NCI-H187 treated with DMSO at 0.1 percent for 48 hours (cell line): ENCODE measurements around the gene RAD51B.
"Not testable (repeated sequence)": the region's sequence is repeated elsewhere in the genome, so short reads cannot be mapped to it uniquely, and the experiment has no call there.

Source experiments
- DNase-seq: peaks from one replicate; lab custom pipeline; 2025; lab: John Stamatoyannopoulos, UW

RAD51B gene

DNA sequence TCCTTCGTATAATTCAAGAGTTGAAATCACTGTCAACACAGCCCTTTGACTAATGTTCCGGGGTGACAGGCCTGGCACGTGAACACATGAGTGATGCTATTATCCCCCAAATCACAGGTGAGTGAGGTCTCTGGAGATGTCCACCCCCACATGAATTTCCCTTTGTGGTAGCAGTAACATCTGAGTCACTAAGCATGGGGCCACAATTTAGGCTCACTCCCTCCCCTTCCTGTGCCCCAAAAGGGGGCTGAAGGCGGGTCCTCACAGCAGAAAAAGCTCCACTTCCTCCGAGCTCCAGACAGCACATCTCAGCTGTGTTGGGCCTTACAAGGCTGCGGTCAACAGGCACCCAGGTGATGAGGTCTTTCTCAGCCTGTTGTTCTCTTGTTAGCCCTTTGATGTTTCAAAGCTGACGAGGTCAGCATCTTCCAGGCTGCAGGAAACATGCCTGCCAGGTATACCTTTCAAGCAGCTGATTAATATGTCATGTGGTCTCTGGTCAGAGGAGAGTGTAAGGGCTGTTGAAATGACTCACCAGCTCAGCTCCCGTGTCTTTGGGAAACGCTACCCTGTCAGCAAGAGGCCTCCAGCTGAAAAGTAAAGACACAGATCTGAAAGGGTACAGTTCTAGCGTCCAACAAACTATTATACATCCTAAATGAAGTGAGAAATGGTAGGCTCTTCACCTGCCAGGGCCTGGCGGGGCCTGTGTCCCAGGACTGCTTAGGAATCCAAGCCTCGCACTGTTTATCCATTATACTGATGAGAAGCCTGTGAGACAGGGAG, 866.0 kb downstream of the RAD51B start:
- no peak for DNase-seq

DNA sequence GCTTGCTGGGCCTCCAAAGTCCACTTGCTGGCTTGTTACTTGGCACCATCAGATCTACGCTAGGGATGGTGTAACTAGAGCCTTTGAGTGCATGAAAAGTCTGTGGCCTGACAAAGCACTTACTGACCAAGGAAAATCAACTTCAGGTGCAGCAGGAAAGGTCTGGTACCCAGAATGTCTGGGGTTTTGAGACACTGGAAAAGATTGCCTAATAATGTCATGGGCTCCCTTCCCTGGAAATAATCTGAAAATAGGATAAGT, 866.6 kb downstream of the RAD51B start:
- DNase-seq = no peak

DNA sequence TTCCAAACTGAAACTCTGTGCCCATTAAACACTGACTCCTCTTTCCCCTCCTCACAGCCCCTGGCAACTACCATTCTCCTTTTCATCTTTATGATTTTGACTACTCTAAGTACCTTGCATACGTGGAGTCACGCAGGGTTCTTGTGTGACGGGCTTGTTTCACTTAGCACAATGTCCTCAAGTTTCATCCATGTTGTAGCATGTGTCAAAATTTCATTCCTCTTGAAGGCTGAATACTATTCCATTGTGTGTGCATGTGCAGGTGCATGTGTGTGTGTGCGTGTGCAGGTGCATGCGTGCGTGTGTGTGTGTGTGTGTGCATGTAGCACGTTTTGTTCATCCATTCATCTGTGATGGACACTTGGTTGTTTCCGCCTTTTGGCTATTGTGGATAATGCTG, 867.1 kb downstream of the RAD51B start:
- DNase-seq = no peak

DNA sequence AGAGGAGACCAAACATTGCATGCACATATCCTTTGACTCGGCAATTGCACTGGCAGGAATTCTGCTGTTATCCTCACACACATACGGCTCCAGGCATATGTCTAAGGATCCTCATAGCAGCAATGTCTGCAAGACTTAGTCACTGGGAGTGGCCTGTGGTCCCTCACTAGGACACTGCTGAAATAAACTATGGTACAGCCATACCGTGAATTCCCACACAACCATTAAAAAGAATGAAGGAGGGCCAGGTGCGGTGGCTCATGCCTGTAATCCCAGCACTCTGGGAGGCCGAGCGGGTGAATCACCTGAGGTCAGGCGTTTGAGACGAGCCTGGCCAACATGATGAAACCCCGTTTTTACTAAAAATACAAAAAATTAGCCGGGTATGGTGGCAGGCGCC, 868.2 kb downstream of the RAD51B start:
- no peak for DNase-seq

DNA sequence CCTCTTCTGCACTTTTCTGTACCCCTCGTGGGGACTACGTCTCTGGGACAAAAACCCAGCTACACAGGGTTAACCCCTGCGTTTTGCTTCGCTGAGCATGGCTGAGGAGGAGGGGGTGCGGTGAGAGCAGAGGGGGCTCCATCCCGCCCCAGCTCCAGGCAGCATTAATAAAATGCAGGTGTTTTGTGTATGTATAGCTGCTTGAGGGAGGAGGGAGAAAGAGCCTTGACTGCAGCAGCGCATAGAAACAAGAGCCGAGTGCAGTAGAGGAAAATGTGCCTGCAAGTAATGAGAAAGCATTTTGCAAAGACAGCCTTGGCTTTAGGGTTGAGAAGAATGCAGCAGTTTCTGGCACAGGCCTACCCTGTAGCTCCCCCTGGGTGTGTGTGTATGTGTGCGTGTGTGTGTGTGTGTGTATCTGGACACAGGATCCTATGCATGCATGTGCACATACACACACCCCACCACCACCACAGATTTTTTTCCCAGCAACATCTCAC, 869.3 kb downstream of the RAD51B start:
- DNase-seq = no peak

DNA sequence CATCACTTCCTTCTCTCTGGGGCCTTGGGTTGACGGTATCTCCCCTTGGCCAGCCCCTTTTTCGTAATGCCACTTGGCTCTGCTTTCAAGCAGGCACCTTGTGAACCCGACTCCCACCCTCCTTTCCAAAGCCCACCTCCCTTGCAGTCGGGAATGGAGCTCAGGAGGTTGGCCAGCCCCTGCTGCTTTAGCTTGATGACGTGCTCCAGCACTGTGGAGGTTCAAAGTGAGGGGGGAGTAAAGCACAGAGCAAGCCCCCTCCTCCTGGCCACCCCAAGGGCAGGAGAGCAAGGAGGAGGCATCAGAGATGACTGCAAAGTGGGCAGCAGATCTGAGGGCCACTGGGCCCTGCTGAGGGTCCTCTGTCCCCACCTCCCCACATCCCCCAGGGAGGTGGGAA, 869.9 kb downstream of the RAD51B start:
- DNase-seq = no peak

DNA sequence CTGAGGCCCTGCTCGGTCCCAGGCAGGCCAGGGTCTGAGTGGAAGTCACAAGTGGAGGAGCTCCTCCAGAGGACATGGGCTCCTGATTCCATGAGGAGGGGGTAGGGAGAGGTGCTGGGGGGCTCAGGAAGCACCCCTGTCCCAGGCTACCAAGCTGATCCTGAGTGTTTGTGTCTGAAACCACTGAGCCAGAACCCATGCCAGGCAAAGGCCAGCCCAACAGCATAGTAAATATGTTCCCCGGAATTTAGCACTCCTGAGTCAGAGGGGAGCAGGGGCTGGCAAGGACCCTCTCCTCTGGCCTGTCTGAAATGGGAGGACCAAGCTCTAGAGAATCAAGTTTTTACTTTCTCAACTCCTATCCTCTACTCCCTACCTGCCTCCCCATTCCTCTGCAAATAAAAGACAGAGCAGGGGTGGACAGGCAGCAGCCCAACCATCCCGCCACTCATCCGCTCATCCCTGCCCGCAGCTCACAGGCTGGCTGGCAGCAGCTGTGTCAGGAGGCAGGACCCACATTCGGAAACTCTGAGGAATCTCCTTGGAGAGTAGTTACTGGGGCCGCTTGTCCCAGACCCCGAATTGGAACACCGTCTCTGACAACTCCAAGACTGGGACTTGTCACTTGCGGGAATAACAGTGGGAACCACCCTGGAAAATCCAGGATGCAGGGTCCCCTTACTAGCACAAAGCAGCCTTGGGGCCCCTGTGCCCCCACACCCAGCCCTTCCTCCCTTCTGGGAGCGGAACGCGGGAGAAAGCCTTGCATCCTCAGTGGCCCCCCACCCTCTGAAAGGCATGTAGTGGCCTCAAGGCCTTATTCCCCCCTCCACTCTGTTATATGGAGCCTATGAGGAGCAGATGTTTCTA, 870.7 kb downstream of the RAD51B start:
- no peak for DNase-seq

DNA sequence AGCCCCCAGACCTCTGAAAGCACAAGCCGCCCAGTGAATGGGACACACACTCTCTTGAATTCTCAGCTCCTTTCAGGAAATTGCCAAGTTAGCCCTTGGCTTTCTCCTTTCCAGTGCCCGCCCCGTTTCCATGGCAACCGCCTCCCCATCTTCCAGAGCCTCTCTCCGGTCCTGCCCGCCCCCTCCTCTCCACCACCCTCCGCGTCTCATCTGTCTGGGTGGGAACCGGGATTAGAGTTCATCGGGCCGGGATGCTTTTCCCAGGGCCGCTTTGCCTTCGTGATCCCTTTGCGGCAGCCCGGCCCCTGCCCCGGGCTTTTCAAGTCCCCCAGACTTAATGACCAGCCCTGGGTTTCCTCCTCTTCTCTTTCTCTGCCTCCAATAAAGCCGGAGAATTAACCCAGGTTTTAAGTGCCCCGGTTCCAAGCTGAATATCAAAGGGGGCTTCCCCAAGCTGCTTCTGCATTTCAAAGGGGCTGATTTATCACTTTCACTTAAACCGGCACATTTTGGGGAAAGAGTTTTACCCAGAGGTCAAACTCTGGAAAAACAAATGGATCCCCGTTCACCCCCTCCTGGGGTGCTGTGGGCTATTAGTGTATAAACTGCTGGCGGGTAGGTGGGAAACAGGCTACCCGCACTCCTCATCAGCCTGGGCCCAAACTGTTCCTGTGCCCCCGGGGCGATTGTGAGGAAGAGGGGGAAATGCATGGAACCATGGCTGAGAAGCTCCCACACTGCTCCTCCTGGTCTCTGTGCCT, 871.6 kb downstream of the RAD51B start:
- DNase-seq = no peak

DNA sequence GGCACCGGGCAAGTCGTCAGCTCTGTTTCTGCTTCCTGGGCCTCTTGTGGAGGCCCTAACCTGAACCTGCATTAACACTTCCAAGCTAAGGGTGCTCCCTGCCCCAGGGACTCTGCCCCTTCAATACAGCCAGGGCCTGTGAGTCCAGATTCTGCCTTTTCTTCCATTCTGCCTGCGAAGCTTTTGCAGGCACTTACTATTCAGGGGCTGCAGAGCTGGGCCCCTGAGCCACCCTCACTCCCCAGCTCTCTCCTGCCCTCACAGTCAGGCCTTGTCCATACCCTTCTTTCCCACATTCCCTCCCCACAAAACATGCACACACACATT, 872.2 kb downstream of the RAD51B start:
- DNase-seq = no peak

DNA sequence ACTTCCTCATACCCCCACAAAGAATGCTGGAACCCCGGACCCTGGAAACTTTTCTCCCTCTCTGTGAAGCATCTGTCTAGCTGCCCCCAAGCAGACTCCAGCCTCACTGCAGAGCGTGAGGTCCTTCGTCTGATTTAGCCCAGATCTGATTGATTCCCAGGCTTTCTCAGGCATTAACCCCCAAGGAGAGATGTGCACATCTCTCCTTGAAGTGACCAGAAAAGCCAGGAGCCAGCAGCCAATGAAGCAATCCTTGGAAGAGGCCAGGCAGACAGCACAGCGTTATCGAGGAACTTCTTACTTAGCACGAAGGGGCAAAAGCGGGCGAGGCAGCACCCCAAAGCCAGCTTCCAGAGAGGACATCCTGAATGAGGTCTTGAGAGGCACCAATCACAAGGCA, 872.6 kb downstream of the RAD51B start:
- no peak for DNase-seq

DNA sequence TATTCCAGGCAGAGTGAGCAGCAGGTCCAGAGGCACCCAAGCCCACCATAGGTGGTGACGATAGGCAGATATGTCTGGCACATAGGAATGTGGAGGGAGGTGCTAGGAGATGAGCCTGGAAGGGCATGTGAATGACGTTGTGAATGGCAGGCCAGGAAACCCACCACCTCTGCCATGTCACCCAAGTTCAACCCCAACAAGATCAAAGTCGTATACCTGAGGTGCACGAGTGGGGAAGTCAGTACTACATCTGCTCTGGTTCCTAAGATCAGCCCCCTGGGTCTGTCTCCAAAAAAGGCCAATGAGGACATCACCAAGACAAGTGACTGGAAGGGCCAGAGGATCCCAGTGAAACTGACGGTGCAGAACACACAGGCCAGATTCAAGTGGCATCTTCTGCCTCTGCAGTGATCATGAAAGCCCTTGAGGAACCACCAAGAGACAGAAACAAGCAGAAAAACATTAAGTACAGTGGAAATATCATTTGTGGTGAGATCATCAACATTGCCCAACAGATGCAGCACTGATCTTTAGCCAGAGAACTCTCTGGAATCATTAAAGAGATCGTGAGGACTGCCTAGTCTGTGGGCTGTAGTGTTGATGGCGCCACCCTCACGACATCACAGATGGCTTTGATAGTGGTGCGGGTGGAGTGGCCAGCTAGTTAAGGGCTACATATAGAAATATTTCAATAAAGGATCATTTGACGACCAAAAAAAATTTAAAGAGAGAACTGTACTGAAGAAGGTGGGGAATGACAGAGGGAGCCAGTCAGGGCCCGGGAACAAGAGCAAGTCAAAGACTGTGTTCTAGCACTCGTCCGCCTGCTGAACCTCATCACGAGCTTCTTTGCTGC, 873.6 kb downstream of the RAD51B start:
- no peak for DNase-seq

DNA sequence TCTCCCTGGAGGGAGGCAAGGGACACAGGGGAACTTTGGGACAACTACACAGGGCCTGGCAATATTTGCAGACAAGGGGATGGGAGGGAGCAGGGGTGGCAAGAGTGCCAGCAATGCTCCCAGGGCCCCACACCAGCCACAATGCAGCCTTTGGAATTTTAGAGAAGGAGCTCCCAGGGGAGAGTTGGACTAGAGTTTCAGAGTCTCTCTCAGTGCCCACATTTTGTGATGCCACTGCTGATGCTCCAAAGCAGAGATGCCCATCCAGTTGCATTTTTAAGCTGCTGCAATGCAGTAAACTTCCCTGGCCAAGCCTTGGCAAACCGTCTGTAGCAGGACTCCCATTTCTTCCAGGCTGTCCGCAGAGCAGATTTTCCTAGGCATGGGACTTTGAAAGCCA, 874.3 kb downstream of the RAD51B start:
- DNase-seq = no peak

DNA sequence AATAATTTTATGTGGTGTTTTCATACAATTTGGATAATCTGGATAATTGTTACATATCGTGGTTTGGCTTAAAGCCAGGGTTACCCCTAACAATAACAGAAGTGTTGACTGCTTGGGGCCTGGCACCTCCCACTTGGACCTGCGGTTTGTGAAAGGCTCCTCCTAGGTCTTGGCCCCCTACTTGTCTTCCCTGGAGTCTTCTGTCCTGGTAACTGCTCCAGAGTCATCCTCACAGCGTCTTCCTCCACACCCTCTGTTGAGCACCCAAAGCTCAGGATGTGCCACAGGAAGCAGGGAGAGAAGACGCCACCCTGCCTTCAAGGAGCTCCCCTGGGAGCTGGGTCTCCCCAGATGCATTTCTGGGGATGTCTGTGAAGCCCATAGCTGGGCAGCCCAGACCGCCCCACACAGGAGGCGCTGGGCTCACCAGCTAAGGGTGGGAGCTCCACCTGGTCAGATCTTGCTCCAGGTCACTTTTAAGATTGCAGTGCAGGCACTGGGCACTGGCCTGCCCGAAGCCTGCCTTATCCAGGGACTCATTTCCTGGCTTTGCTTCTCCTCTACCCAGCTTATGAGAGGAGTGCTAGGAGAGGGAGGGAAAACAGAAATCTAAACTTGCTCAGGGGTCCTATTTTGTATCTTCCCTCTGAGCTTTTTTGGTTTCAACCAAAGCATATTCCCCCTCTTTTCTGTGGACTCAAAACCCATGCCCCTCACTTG, 875.1 kb downstream of the RAD51B start:
- no peak for DNase-seq

DNA sequence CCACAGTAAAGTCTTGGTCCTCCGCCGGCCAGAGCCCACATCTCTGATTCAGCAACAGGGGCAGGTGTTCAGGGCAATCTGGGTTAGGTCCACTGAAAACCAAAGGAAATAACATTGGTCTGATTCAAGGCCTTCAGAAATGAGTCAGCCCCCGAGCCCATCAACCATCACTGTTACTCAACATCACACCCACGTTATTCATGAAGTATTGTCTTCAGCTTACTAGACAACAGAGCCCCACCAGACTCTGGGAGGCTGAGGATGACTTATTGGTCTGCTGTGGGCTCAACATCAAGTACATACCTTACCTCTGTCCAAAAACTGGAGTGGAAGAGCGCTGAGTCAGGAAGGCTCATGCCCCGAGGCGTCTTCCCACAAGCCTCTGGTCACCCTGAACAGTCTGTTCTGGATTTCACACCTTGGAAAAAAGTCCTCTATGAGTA, 875.8 kb downstream of the RAD51B start:
- DNase-seq = no peak

DNA sequence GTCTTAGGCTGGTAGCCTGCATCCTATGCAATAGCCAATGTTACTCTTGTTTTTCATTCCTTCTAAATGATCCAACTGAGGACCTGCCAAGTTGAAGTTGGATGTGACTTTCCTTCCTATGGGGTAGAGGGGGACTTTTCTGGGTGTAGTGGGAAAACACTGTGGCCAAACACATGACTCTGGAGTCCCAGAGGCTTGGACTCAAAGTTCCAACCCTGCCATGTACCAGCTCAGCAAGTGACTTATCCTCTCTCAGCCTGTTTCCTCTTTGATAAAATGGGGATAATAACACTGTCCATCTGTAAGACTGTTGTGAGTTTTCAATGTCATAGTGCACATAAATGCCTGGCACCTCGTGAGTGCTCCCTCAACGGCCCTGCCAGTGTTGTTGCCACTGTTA, 876.3 kb downstream of the RAD51B start:
- no peak for DNase-seq

DNA sequence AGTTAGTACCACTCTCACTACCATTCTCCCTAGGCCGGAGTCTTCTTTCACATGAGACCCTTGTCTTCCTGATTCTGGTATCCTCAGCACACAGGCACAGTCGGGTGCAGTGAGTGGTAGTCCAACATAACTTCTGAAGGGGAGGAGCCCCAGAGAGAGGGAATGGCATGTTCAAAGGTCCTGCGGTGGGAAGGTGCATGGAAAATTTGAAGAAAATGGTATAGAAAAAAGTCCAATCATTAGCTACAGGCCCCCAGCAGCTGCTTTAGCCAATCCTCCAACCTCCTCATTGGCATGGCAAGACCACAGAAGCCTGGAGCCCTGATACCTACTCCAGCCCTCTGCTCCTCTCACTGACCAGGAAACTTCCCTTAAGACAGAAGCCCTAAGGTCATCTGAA, 876.7 kb downstream of the RAD51B start:
- no peak for DNase-seq

DNA sequence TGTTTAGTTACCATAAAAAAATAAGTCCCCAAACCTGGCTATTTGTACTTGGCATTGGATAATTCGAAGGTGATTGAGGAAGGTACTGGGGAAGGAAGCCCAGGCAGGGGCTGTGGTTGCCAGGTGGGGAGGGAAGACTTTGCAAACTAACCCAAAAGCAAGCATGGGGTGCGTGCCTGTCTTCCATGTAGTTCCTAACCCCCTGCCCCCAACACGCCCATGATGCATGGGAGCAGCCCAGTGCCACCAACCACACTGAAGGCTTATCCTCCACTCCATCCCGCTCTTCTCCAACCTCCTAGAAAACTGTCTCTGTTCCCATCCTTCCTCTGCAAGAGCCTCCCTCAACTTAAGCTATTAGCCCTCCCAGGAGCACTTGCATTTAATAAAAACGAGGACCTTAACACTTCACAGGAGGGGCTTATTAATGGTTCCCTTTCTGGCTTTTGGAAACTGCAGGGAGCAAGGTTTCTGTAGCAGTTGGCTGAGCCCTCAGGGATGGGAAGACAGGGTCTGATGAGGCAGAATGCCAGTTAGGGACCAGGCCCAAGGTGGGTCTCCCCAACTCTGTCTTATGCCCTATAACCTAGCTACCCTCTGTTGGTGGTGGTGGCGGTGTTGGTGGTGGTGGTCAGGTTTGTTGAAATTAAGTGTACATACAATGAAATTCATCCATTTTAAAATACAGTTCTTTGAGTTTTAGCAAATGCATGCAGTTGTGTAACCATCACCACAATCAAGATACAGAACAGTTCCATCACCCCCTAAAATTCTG, 877.3 kb downstream of the RAD51B start:
- no peak for DNase-seq

DNA sequence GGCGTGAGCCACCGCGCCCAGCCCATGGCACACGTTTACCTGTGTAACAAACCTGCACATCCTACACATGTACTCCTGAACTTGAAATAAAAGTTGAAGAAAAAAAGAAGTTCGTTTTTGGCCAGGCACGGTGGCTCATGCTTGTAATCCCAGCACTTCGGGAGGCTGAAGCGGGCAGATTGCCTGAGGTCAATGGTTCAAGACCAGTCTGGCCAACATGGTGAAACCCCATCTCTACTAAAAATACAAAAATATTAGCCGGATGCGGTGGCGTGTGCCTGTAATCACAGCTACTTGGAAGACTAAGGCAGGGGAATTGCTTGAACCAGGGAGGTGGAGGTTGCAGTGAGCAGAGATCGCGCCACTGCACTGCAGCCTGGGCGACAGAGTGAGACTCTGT, 879.2 kb downstream of the RAD51B start:
- DNase-seq = not testable (repeated sequence)

DNA sequence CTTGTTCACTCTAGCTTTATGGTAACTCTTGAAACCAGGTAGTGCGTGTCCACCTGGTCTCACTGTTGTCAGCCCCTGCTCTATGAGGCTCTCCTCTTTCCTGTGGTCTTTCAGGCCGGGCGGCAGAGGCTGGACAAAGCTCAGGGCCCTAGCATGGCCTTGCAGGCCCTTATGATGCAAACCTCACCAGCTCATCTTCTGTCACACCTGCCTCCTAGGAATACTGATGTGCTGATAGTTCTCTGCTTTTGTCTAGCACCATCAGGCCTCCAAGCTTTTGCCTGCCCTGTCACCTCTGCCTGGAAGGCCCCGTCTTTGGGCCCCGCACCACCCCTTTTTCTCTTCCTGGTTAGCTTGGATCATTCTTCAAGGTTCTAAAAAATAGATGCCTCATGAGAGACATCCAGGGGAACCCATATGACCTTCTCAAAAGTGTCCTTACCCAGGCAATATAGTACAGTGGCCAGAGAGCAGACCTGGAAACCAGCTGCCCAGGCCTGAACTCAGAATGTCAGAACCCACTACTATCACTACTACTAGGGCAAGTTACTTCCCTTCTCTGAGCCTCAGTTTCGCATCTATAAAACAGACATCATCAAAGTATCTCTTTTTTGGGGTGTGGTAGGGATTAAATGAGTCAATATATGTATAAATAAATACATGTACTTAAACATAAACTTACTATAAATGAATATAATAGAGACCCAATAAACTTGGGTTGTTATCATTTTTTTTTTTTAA, 881.6 kb downstream of the RAD51B start:
- no peak for DNase-seq

DNA sequence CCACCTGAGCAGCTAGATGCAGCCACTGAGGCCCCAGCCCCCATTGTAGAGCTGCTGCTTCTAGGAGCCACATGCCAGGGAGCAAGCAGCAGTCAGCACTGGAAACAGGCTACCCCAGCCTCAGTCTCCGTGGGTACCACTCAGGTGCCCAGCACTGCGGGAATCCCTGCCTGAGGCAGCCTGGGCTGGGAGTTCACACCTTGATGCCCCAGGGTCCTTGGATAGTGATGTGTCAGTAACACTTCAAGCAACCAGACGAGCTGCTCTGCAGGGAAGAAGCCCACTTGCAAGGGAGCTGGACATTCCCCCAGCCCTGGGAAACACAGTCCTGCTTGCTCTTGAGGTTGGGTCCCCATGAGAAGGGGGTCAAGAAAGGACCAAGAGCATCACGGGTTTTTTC, 882.6 kb downstream of the RAD51B start:
- no peak for DNase-seq
